Measurements from ENCODE around the gene PCDH12.

Gene PCDH12

GRCh38 chr5:141908796-141909195, 49.2 kb downstream of the PCDH12 start:
- no peak for DNase-seq (ENCODE audit: low spot score)

DNA sequence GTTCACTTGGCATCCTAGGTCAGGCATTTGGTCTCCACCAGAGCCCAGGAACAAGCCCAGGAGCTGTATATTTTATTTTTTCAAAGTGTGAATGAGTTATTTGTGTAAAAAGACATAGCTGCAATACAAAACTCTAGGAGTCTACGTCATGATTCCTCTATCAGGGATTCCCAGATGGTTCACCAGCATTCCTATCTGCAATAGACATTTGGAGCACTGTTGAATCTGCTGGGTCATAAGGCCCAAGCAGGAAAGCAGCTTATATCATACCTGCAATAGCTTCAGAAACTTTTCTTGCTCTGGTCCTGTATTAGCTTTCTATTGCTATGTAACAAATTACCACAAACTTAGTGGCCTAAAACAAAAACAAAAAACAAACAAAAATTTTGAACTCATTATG, 51.0 kb downstream of the PCDH12 start:
- DNase-seq (ENCODE audit: low spot score) = no peak

DNA sequence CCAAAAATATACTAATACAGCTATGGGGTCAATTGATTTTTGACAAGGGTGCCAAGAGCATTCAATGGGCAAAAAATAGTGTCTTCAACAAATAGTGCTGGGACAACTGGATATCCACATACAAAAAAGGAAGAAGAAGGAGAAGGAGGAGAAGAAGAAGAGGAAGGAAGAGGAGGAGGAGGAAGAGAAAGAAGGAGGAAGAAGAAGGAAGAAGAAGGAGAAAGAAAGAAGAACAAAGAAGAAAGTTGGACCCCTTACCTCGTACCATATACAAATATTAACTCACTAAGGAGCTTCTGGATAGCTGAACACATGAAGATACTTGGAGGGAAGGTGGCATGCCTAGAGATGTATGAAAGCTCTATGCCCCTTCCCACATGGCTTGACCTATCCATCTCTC, 51.5 kb downstream of the PCDH12 start:
- DNase-seq (ENCODE audit: low spot score) = no peak

DNA sequence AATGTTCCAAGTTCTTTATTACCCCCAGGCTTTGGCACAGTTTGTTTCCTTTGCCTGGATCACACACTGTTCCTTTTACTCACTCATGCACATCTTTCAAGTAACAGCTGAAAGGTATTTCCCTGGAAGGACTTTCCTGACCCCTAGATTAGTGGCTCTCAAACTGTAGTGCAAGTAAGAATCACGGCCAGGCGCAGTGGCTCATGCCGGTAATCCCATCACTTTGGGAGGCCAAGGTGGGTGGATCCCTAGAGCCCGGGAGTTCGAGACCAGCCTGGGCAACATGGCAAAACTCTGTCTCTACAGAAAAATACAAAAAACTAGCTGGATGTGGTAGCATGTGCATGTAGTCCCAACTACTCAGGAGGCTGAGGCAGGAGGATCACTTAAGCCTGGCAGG, 53.5 kb downstream of the PCDH12 start:
- no peak for DNase-seq (ENCODE audit: low spot score)

DNA sequence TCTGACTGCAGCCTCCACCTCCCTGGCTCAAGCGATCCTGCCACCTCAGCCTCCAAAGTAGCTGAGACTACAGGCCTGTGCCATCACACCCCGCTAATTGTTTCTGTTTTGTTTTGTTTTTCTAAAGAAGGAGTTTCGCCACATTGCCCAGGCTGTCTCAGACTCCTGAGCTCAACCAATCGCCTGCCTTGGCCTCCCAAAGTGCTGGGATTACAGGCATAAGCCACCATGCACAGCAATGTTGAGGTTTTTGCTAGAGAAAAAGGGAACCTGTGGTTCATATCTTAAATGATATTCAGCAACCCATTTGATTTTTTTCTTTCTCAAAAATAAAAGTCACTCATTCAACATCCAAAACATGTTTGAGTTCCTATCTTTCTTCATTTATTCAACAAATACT, 54.7 kb downstream of the PCDH12 start:
- no peak for DNase-seq (ENCODE audit: low spot score)

DNA sequence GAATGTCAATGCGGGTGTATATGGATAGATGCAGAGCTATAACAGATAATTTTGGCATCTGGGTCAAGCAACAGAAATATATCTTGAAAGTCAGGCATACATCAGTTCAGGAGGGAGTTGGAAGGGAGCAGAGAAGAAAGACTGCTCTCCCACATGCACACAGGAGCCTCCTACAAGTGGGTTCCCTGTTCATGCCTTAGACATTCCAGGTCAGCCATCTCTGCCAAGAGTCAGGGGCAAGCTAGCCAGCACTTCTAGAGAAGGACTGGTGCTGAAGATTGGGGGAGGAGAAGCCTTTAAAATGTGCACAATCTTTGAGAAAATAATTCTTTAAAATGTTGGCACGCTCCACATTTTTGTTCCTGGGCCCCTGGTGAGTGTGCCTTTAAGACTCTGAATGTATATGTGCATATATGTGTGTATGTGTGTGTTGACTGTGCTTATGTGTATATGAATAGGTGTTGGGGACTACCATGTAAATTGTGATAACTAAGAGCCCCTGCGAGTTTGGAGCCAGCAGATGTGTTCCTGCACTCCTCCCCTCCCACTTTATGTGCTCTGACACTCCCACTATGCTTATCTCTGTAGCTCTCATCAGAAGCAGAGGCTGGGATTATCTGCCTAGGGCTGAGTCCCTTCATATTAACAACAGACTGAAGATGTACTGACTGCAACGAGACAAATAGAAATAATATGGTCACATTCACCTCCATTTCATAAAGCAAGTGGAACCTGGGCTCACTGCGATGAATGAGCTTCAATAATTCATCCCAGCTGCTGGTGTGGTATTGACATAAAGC, 55.8 kb downstream of the PCDH12 start:
- no peak for DNase-seq (ENCODE audit: low spot score)

GRCh38 chr5:141898448-141899049, 59.5 kb downstream of the PCDH12 start:
- no peak for DNase-seq (ENCODE audit: low spot score)

DNA sequence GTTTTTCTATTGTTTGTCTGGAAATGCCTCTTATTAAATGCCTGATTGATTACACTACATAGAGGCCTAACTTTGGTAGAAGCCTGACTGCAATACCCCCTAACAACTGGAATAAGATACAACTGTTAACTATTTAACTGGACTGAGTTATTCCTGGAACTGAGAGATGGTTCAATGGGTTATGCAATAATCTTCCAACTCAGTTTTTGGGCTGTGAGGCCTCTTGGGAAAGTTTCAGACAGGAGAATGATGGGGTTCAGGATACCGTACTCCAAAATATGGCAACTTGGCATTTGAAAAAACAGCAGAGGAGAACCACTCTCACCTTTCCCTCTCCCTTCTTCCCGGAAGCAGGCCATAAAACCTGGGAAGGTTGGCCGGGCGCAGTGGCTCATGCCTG, 60.6 kb downstream of the PCDH12 start:
- DNase-seq (ENCODE audit: low spot score) = no peak
